Measurements from ENCODE around the gene THRB.
"Not testable (repeated sequence)": the region's sequence is repeated elsewhere in the genome, so short reads cannot be mapped to it uniquely, and the experiment has no call there.

THRB gene

GRCh38 chr3:24401090-24401810 is 93.4 kb downstream of the THRB start:
- Mint-ChIP-seq H3K4me1 (ENCODE audit: low read depth) (no peaks in the 10 kb centered on the region), H3K27ac (no peak overlapping the region), H3K27me3 (no peaks in the 10 kb centered on the region), H3K36me3 (ENCODE audit: low read depth) (no peaks in the 10 kb centered on the region), H3K4me3 (no peak overlapping the region), H3K9me3 (peaks cover 3% of the 10 kb centered on the region)
- no peak for DNase-seq

DNA sequence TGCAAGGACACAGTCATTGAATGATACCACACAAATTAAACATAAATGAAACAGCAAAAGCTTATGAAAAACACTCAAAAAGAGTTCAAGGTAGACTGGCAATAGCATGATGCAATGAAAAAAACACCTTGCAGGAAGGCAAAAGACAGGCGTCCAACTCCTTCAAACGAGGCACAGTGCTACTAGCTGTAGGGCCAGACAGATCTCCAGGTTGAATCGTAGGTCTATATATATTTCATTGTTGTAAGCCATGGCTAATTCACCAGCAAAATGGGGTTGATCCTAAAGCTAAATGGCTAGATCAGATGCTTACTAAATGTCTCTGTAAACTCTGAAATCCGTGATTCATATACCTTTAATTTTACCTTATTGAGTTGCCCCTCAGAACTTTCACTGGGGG is 94.2 kb downstream of the THRB start:
- no peak for DNase-seq
- Mint-ChIP-seq H3K9me3 (peaks cover 3% of the 10 kb centered on the region), H3K27me3 (no peaks in the 10 kb centered on the region), H3K36me3 (ENCODE audit: low read depth) (no peaks in the 10 kb centered on the region), H3K27ac (no peak overlapping the region), H3K4me1 (ENCODE audit: low read depth) (no peaks in the 10 kb centered on the region), H3K4me3 (no peak overlapping the region)

GRCh38 chr3:24400015-24400414 is 94.6 kb downstream of the THRB start:
- H3K27me3 Mint-ChIP-seq: no peaks in the 10 kb centered on the region
- H3K9me3 Mint-ChIP-seq: peaks cover 3% of the 10 kb centered on the region
- H3K36me3 Mint-ChIP-seq (ENCODE audit: low read depth): no peaks in the 10 kb centered on the region
- H3K27ac Mint-ChIP-seq: no peak overlapping the region
- no peak overlapping the region for H3K4me3 Mint-ChIP-seq
- no peaks in the 10 kb centered on the region for H3K4me1 Mint-ChIP-seq (ENCODE audit: low read depth)
- no peak for DNase-seq

GRCh38 chr3:24399614-24400013 is 95.0 kb downstream of the THRB start:
- peaks cover 3% of the 10 kb centered on the region for H3K9me3 Mint-ChIP-seq
- no peaks in the 10 kb centered on the region for H3K4me1 Mint-ChIP-seq (ENCODE audit: low read depth)
- no peaks in the 10 kb centered on the region for H3K36me3 Mint-ChIP-seq (ENCODE audit: low read depth)
- DNase-seq: no peak
- H3K4me3 Mint-ChIP-seq: no peak overlapping the region
- no peak overlapping the region for H3K27ac Mint-ChIP-seq
- no peaks in the 10 kb centered on the region for H3K27me3 Mint-ChIP-seq

- H3K27me3 Mint-ChIP-seq; H3K4me3 Mint-ChIP-seq; DNase-seq; H3K4me1 Mint-ChIP-seq (ENCODE audit: low read depth); H3K36me3 Mint-ChIP-seq (ENCODE audit: low read depth); H3K9me3 Mint-ChIP-seq; H3K27ac Mint-ChIP-seq: not testable (repeated sequence)
Observed at GRCh38 chr3:24398712-24399111, 95.9 kb downstream of the THRB start.

- no peaks in the 10 kb centered on the region for H3K27me3 Mint-ChIP-seq
- H3K27ac Mint-ChIP-seq: no peak overlapping the region
- no peaks in the 10 kb centered on the region for H3K36me3 Mint-ChIP-seq (ENCODE audit: low read depth)
- no peak for DNase-seq
- no peak overlapping the region for H3K4me3 Mint-ChIP-seq
- no peaks in the 10 kb centered on the region for H3K4me1 Mint-ChIP-seq (ENCODE audit: low read depth)
- H3K9me3 Mint-ChIP-seq: peaks cover 3% of the 10 kb centered on the region
Observed at GRCh38 chr3:24396338-24396737, 98.3 kb downstream of the THRB start.

- H3K36me3 Mint-ChIP-seq (ENCODE audit: low read depth): no peaks in the 10 kb centered on the region
- H3K4me3 Mint-ChIP-seq: no peak overlapping the region
- H3K9me3 Mint-ChIP-seq: peaks cover 3% of the 10 kb centered on the region
- no peaks in the 10 kb centered on the region for H3K4me1 Mint-ChIP-seq (ENCODE audit: low read depth)
- DNase-seq: no peak
- no peak overlapping the region for H3K27ac Mint-ChIP-seq
- no peaks in the 10 kb centered on the region for H3K27me3 Mint-ChIP-seq
Observed at GRCh38 chr3:24394754-24395153, 99.9 kb downstream of the THRB start.

DNA sequence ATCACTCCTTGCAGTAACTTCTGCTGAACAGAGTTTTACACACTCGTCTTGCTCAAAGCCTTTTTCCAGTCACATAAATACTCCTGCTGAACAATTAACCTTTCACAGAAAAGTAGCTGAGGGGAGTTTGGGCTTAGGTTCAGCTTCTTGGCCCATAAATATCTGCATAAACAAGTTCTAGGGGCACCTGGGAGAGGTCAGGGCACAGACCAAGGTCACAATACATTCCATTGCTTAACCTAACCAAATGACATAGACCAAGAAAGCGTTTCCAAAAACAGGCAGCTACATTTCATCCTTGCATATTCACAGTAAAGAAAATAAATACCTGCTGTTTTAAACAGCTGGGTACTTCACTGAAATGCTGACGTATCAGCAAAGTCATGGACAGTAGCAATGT is 101.3 kb downstream of the THRB start:
- no peak for DNase-seq
- no peaks in the 10 kb centered on the region for H3K36me3 Mint-ChIP-seq (ENCODE audit: low read depth)
- H3K9me3 Mint-ChIP-seq: peaks cover 3% of the 10 kb centered on the region

DNA sequence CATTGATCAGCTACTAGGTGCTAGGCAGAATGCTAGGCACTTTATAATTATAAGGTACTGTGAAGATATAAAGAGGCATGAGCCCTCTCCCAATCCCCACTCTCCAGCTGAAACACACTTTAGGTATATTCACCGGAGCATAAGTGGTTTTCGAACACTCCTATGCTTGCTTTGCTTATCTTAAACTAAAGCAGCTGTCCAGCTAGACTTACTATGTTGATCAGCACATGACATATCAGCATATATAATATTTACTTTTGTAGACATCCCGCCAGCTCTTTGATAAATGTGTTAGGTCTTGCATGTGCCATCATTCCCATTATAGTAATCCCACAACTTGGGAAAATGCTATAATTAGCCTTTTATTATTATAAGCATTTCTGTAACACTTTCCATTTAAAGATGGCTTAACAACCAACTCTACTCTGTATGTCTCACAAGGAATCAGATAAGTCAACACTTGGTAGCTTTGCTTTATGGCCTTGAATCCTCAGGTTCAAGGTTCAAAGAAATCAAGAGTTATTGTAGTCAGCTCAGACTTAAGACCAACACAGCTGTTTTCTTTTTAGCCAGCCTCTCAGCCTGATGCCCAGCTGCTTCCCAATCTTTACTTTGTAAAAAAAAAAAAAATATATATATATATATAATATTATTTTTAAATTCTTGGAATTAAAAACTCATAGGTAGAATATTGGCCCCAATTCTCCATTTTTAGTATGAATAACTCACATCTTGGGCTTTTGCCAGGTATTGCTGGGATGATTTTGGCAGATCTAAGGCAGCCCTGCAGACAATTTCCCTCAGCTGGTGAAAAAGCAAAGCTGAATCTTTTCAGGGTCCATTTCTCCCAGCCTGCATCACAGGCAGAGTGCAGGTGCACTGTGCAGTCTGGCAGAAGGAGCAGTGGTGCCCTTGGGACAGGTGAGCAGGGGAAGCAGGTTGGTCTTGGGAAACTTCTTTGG is 104.2 kb downstream of the THRB start:
- no peaks in the 10 kb centered on the region for H3K36me3 Mint-ChIP-seq (ENCODE audit: low read depth)
- H3K9me3 Mint-ChIP-seq: no peaks in the 10 kb centered on the region
- no peaks in the 10 kb centered on the region for H3K4me1 Mint-ChIP-seq (ENCODE audit: low read depth)
- no peak for DNase-seq
- no peak overlapping the region for H3K4me3 Mint-ChIP-seq
- H3K27me3 Mint-ChIP-seq: no peaks in the 10 kb centered on the region
- H3K27ac Mint-ChIP-seq: no peak overlapping the region

More for the DNA sequence above, 101.3 kb downstream of the THRB start:
- no peak overlapping the region for H3K27ac Mint-ChIP-seq
- no peak overlapping the region for H3K4me3 Mint-ChIP-seq
- H3K4me1 Mint-ChIP-seq (ENCODE audit: low read depth): no peaks in the 10 kb centered on the region
- H3K27me3 Mint-ChIP-seq: no peaks in the 10 kb centered on the region

DNA sequence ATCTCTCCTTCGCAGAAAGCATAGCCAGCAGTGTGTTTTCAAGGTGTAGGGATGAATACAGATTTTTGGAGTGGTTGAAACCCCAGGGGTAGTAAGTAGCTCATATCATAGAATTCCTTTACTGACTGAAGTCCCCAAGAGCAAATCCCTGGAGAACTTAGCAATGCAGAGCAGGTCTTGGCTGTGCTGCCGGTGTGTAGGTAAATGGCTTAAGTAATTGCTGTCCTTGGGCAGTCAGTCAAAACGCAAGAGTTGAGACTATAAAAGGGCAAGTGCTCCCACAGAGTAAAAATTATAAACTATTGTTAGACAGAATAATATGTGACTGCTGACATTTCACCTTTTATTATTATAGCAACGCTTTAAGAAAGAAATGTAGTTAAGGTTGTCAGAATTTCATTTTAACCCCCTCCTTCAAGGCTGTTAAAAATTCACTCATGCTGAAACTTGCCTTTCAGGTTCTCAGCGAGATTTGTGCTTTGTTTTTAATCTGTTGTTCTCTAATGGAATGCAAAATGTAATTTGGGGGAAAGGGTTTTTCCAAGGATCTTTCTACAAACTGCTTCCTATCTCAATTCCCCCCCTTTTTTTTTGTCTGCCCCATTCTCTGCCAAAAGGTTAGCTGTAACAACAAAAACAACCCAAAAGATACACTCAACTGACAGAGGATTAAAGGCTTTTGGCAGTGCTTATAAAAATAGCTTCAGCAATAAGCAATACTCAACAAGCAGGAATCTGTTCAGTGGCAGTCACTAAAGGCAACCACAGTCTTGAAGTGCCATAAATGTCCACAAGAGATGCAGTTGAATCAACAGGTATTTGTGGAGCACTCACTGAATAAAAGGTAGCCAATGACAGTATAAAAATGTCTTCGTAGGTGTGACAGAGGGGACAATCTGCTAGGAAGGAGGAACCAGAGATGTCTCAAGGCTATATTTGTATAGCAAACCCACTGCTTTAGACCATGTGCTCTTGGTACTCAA is 105.3 kb downstream of the THRB start:
- no peaks in the 10 kb centered on the region for H3K9me3 Mint-ChIP-seq
- no peak for DNase-seq
- H3K4me1 Mint-ChIP-seq (ENCODE audit: low read depth): no peaks in the 10 kb centered on the region
- H3K4me3 Mint-ChIP-seq: no peak overlapping the region
- no peaks in the 10 kb centered on the region for H3K36me3 Mint-ChIP-seq (ENCODE audit: low read depth)
- no peaks in the 10 kb centered on the region for H3K27me3 Mint-ChIP-seq
- no peak overlapping the region for H3K27ac Mint-ChIP-seq

DNA sequence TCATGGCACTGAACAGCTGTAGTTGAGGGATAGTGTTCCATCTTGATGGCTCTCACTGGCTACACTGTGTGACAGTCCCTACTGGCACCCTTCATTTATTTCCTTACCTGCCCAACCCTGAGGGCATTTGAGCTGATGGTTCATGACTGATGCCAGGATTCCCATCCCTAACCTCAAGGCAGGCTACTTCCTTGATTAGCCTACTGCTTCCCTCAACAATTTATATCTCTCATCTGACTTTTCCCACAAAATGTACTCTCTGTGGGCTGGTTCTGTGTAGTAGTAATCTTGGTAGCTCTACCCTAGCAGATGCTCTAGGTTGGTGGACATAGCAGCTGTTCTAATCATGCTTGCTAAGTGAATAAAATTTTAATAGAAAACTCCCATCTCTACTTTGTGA is 106.0 kb downstream of the THRB start:
- no peak for DNase-seq
- Mint-ChIP-seq H3K36me3 (ENCODE audit: low read depth) (no peaks in the 10 kb centered on the region), H3K27me3 (no peaks in the 10 kb centered on the region), H3K4me1 (ENCODE audit: low read depth) (no peaks in the 10 kb centered on the region), H3K4me3 (no peak overlapping the region), H3K27ac (no peak overlapping the region), H3K9me3 (no peaks in the 10 kb centered on the region)

DNA sequence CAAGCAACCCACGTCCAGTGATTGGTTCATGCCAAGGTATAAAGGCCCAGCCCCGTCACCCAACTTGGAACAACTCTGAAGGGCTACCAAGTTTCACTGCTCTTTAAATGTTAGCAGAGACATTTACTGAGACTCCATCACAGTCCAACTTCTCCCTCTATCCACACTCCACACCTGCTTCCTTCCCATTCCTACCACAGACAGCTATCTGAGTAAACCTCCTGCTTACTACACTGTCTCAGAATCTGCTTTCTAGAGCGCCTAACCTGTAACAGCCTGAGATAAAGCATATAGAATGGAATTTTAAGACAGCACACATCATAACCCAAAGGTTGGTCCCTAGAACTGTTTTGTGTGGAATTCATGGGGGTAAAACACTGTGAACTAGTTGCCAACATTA is 106.5 kb downstream of the THRB start:
- Mint-ChIP-seq H3K9me3 (no peaks in the 10 kb centered on the region), H3K4me3 (no peak overlapping the region), H3K27me3 (no peaks in the 10 kb centered on the region), H3K4me1 (ENCODE audit: low read depth) (no peaks in the 10 kb centered on the region), H3K36me3 (ENCODE audit: low read depth) (no peaks in the 10 kb centered on the region), H3K27ac (no peak overlapping the region)
- DNase-seq: no peak

- Mint-ChIP-seq H3K4me3 (no peak overlapping the region), H3K27ac (no peak overlapping the region), H3K36me3 (ENCODE audit: low read depth) (no peaks in the 10 kb centered on the region), H3K9me3 (no peaks in the 10 kb centered on the region), H3K4me1 (ENCODE audit: low read depth) (no peaks in the 10 kb centered on the region), H3K27me3 (no peaks in the 10 kb centered on the region)
- DNase-seq: no peak
Observed at GRCh38 chr3:24387493-24387892, 107.2 kb downstream of the THRB start.

DNA sequence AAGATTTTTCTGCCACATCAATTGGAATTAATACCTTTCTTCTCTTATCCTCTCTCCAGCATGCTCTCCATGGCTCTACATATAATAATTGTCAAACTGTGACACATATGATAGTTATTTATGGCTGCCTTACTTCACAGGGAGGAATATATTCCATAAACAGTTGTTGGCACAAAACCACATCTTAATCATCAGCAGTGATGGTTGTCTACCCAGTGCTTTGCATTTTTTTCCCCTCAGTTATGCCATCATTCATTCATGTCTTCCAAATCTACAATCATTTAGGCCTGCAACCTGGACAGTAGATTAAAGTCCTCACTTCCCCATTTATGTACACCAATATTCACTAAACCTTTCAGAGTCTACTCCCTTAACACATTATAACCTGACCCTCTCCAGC is 107.7 kb downstream of the THRB start:
- Mint-ChIP-seq H3K36me3 (ENCODE audit: low read depth) (no peaks in the 10 kb centered on the region), H3K4me1 (ENCODE audit: low read depth) (no peaks in the 10 kb centered on the region)
- DNase-seq: no peak

More for the DNA sequence above, 107.7 kb downstream of the THRB start:
- Mint-ChIP-seq H3K27me3 (no peaks in the 10 kb centered on the region), H3K9me3 (no peaks in the 10 kb centered on the region), H3K27ac (no peak overlapping the region), H3K4me3 (no peak overlapping the region)
